ENCODE measurements around the gene SH3GLB1. TPM values are rescaled to one million over a fixed set of nuclear protein-coding genes. Genes with fewer than 3 reads are reported as not detected.
A peak's percentile ranks its signal among the peaks of the same experiment; 100 is the strongest.

SH3GLB1 gene
- total and polyA plus RNA-seq, 2 of the 13 experiments (the other 11 are each of a cell fraction or from before 2014, with no cell fraction given), result 26.0 to 41.5 TPM

DNA sequence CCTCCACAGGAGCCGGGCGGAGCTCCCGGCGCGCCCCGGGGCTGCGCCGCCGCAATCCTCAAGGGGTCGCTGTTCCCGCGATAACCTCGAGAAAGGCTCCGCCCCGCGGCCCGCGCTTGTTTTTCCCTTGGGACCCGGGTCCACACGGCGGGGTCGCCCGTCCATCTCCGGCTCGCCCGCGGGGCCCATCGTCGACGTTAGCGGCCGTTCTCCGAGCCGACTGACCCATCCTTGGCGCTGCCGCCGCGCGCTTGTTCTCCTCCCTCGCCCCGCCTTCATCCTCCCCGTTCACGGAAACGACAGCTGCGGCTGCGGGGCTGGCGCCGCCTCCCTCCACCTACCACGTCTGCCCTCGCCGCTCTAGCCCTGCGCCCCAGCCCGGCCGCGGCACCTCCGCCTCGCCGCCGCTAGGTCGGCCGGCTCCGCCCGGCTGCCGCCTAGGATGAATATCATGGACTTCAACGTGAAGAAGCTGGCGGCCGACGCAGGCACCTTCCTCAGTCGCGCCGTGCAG is at the start of gene SH3GLB1 (continued):
- TF ChIP-seq RFX5 (IDR thresholded peaks at IDR 0.05; ENCODE audit: low read depth, low read length), result no peak
- TF ChIP-seq RBM39 (IDR thresholded peaks at IDR 0.05; ENCODE audit: low read depth, low read length, poor library complexity, severe bottlenecking), result no peak
- TF ChIP-seq, protein P1, sequence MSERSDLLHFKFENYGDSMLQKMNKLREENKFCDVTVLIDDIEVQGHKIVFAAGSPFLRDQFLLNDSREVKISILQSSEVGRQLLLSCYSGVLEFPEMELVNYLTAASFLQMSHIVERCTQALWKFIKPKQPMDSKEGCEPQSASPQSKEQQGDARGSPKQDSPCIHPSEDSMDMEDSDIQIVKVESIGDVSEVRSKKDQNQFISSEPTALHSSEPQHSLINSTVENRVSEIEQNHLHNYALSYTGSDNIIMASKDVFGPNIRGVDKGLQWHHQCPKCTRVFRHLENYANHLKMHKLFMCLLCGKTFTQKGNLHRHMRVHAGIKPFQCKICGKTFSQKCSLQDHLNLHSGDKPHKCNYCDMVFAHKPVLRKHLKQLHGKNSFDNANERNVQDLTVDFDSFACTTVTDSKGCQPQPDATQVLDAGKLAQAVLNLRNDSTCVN (CRISPR knock-in tag; IDR thresholded peaks at IDR 0.05; ENCODE audit: borderline replicate concordance), result peak; percentile 49; the same call in 1 of the 2 replicates
- peak; percentile 63; the same call in 1 of the 2 replicates for TF ChIP-seq ZNF782 (CRISPR knock-in tag; IDR thresholded peaks at IDR 0.05; ENCODE audit: borderline replicate concordance)
- TF ChIP-seq ZC3H13 (CRISPR knock-in tag; IDR thresholded peaks at IDR 0.05), result peak; percentile 46
- TF ChIP-seq, protein P2, sequence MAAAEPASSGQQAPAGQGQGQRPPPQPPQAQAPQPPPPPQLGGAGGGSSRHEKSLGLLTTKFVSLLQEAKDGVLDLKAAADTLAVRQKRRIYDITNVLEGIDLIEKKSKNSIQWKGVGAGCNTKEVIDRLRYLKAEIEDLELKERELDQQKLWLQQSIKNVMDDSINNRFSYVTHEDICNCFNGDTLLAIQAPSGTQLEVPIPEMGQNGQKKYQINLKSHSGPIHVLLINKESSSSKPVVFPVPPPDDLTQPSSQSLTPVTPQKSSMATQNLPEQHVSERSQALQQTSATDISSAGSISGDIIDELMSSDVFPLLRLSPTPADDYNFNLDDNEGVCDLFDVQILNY (CRISPR knock-in tag; conservative IDR thresholded peaks at IDR 0.05), result peak; percentile 33; the same call in 1 of the 2 replicates
- TF ChIP-seq, protein P3, sequence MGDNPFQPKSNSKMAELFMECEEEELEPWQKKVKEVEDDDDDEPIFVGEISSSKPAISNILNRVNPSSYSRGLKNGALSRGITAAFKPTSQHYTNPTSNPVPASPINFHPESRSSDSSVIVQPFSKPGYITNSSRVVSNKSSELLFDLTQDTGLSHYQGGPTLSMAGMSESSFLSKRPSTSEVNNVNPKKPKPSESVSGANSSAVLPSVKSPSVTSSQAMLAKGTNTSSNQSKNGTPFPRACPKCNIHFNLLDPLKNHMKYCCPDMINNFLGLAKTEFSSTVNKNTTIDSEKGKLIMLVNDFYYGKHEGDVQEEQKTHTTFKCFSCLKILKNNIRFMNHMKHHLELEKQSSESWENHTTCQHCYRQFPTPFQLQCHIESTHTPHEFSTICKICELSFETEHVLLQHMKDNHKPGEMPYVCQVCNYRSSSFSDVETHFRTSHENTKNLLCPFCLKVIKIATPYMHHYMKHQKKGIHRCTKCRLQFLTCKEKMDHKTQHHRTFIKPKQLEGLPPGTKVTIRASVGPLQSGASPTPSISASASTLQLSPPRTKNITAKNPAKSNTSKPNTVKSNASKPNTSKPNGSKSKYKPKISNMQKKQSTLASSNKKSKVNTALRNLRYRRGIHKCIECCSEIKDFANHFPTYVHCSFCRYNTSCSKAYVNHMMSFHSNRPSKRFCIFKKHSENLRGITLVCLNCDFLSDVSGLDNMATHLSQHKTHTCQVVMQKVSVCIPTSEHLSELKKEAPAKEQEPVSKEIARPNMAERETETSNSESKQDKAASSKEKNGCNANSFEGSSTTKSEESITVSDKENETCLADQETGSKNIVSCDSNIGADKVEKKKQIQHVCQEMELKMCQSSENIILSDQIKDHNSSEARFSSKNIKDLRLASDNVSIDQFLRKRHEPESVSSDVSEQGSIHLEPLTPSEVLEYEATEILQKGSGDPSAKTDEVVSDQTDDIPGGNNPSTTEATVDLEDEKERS (CRISPR knock-in tag; IDR thresholded peaks at IDR 0.05), result no peak
- peak; percentile 59; the same call in 1 of the 2 replicates for TF ChIP-seq CBFB (CRISPR knock-in tag; IDR thresholded peaks at IDR 0.05)
- TF ChIP-seq ZNF709 (CRISPR knock-in tag; IDR thresholded peaks at IDR 0.05), result peak; percentile 85
- peak; percentile 40; the same call in 1 of the 2 replicates for TF ChIP-seq ZNF430 (CRISPR knock-in tag; IDR thresholded peaks at IDR 0.05)
- no peak for TF ChIP-seq PPARG (CRISPR knock-in tag; conservative IDR thresholded peaks at IDR 0.05)
- TF ChIP-seq TMF1 (CRISPR knock-in tag; IDR thresholded peaks at IDR 0.05; ENCODE audit: low read depth), result peak; percentile 84; the same call in 1 of the 2 replicates
- peak; percentile 51; the same call in 1 of the 2 replicates for TF ChIP-seq FOXO1 (CRISPR knock-in tag; IDR thresholded peaks at IDR 0.05)
- TF ChIP-seq ZNF317 (CRISPR knock-in tag; IDR thresholded peaks at IDR 0.05), result 0 out of 2 replicates have a peak, but pooled peaks have one; percentile 70
- TF ChIP-seq CTCF (CRISPR knock-in tag; IDR thresholded peaks at IDR 0.05), result peak; percentile 88
- peak; percentile 64 for TF ChIP-seq CBX1 (IDR thresholded peaks at IDR 0.05; ENCODE audit: low read depth)
- no peak for TF ChIP-seq ZNF136 (CRISPR knock-in tag; IDR thresholded peaks at IDR 0.05; ENCODE audit: low read depth)
- no peak for TF ChIP-seq ZNF335 (CRISPR knock-in tag; IDR thresholded peaks at IDR 0.05)
- TF ChIP-seq ELF1 (CRISPR knock-in tag; IDR thresholded peaks at IDR 0.05), result 0 out of 2 replicates have a peak, but pooled peaks have one; percentile 21
- 0 out of 2 replicates have a peak, but pooled peaks have one; percentile 49 for TF ChIP-seq ZFP36L1 (CRISPR knock-in tag; IDR thresholded peaks at IDR 0.05)
- peak; percentile 46; the same call in 1 of the 2 replicates for TF ChIP-seq YEATS2 (CRISPR knock-in tag; IDR thresholded peaks at IDR 0.05; ENCODE audit: borderline replicate concordance)
- TF ChIP-seq KMT2B (CRISPR knock-in tag; IDR thresholded peaks at IDR 0.05), result peak; percentile 82
- no peak for TF ChIP-seq ZNF180 (CRISPR knock-in tag; IDR thresholded peaks at IDR 0.05; ENCODE audit: borderline replicate concordance, low read depth)
- TF ChIP-seq DMAP1 (CRISPR knock-in tag; IDR thresholded peaks at IDR 0.05), result peak; percentile 56; the same call in 1 of the 2 replicates
- peak; percentile 85 for TF ChIP-seq TAF1 (CRISPR knock-in tag; IDR thresholded peaks at IDR 0.05)
